Sigmoid colon (tissue), 7 donors: ENCODE measurements around the gene FICD. TPM values are rescaled to one million over a fixed set of nuclear protein-coding genes. Genes with fewer than 3 reads are reported as not detected.
A peak's percentile ranks its signal among the peaks of the same experiment; 100 is the strongest.

Experiments
- DNase-seq: peaks from one replicate; pipeline ENCODE4 v3.0.0-alpha.2; 2019
- H3K27ac ChIP-seq, 4 donors: fragments of 200-600 bp; sonication (generic); one replicate each; pipeline ENCODE4 v1.5.1; 2016 to 2019; ENCODE audit warnings: mild to moderate bottlenecking in 1 of 4
- H3K27me3 ChIP-seq, 3 donors: fragments of 200-600 bp; sonication (generic); one replicate each; pipeline ENCODE4 v1.5.1; 2019; ENCODE audit warnings: mild to moderate bottlenecking in 1 of 3
- H3K36me3 ChIP-seq, 4 donors: fragments of 200-600 bp; sonication (generic); one replicate each; pipeline ENCODE4 v1.5.1; 2016 to 2019
- H3K4me1 ChIP-seq, 4 donors: fragments of 200-600 bp; sonication (generic); one replicate each; pipeline ENCODE4 v1.5.1; 2017 to 2019
- H3K4me3 ChIP-seq, 4 donors: fragments of 200-600 bp; sonication (generic); one replicate each; pipeline ENCODE4 v1.5.1; 2017 to 2019; ENCODE audit warnings: mild to moderate bottlenecking in 2 of 4, moderate library complexity in 1 of 4
- H3K9me3 ChIP-seq, 4 donors: fragments of 200-600 bp in 3 of 4; sonication (generic) in 3 of 4; one replicate each; pipeline versions ENCODE4 v1.5.1 to v1.6.1; 2013 to 2019
- CTCF ChIP-seq, 4 experiments: fragments of 450-650 bp in 3 of 4; fragments of 200-600 bp in 1 of 4; IDR thresholded peaks; one replicate each; pipeline ENCODE4 v1.5.1; 2016 to 2019; ENCODE audit warnings: antibody characterized with exemption in 4 of 4, mild to moderate bottlenecking in 3 of 4, moderate library complexity in 2 of 4
- EP300 ChIP-seq, 4 donors: sonication (generic); formaldehyde crosslinking; IDR thresholded peaks; one replicate each; pipeline ENCODE4 v1.6.1; 2017; ENCODE audit warnings: antibody characterized with exemption in 4 of 4
- POLR2A ChIP-seq, 2 donors: fragments of 450-650 bp; IDR thresholded peaks; one replicate each; pipeline ENCODE4 v1.6.1; 2016; ENCODE audit warnings: antibody characterized with exemption in 2 of 2, mild to moderate bottlenecking in 2 of 2, moderate library complexity in 2 of 2
- POLR2AphosphoS5 ChIP-seq, 4 donors: sonication (generic); formaldehyde crosslinking; IDR thresholded peaks; one replicate each; pipeline ENCODE4 v1.6.1; 2017; ENCODE audit warnings: antibody characterized with exemption in 4 of 4
- WGBS, 2 donors: extraction: QIAGEN DNeasy Blood & Tissue Kit; methylation state at CpG; one replicate each; pipeline ENCODE4 v1.1.7; 2013; 5-methylcytosine and 5-hydroxymethylcytosine counted together
- intact Hi-C: fragments of 100-400 bp; cut with DNase I; formaldehyde crosslinking; loops from one replicate; pipeline ENCODE4 v1.15.1; 2023
- polyA plus RNA-seq, 3 donors: library from polyadenylated mRNA; stranded (reverse); fragments of 200-250 nt; gene quantifications; one replicate each; pipeline ENCODE4 v1.2.3, GENCODE V29; 2013
- total RNA-seq, 4 donors: library from RNA; depleted of rRNA; stranded (reverse); fragments of >200 nt; gene quantifications; one replicate each; pipeline ENCODE4 v1.1.0, GENCODE V29; 2016
- donor health status: healthy with polysubstance abuse.
- donor health status: Bipolar disorder and iron deficiency.
- donor health status: healthy.

The FICD gene
- total and polyA plus RNA-seq, 7 donors = 1.2 to 5.4 (median 3.2) TPM; not detected in 1

GRCh38 chr12:108565976-108566375, 50.9 kb downstream of the FICD start:
- H3K4me1 ChIP-seq = peaks cover 0 to 52% (median 40%) of the 10 kb centered on the region in 4 donors

GRCh38 chr12:108566452-108566851, 51.4 kb downstream of the FICD start:
- Histone ChIP-seq H3K36me3 (peaks cover 17 to 63% (median 52%) of the 10 kb centered on the region in 4 donors), H3K27ac (peak overlapping the region; percentile 48 to 98 (median 74)), H3K27me3 (no peaks in the 10 kb centered on the region), H3K4me3 (no peak overlapping the region), H3K9me3 (no peaks in the 10 kb centered on the region), H3K4me1 (peaks cover 0 to 57% (median 41%) of the 10 kb centered on the region in 4 donors)
- intact Hi-C loops = loop anchor here (2.0 to 5.0 kb wide), 2 partner anchors 386 to 526 kb away; partner anchors contain the start of gene ALKBH2
- no peak for DNase-seq
- no peak for TF ChIP-seq POLR2AphosphoS5 (IDR thresholded peaks at IDR 0.05)
- no peak for TF ChIP-seq CTCF (IDR thresholded peaks at IDR 0.05)
- TF ChIP-seq EP300 (IDR thresholded peaks at IDR 0.05) = no peak
- no peak for TF ChIP-seq POLR2A (IDR thresholded peaks at IDR 0.05)
- WGBS, 2 donors = 92 to 93% methylated on average over 4 of the region's 4 CpGs

More at GRCh38 chr12:108565976-108566375, 50.9 kb downstream of the FICD start:
- H3K9me3 ChIP-seq = no peaks in the 10 kb centered on the region
- H3K27me3 ChIP-seq = no peaks in the 10 kb centered on the region
- TF ChIP-seq CTCF (IDR thresholded peaks at IDR 0.05) = no peak
- TF ChIP-seq POLR2AphosphoS5 (IDR thresholded peaks at IDR 0.05) = peak in 2 of 4 donors; percentile 11 to 15
- peak; percentile 89 for DNase-seq
- no peak overlapping the region for H3K4me3 ChIP-seq
- 2 to 7% methylated on average over 2 of the region's 2 CpGs for WGBS, 2 donors
- peaks cover 17 to 63% (median 52%) of the 10 kb centered on the region in 4 donors for H3K36me3 ChIP-seq
- intact Hi-C loops = loop anchor here (2.0 to 5.0 kb wide), 2 partner anchors 386 to 527 kb away; partner anchors contain the start of gene ALKBH2
- H3K27ac ChIP-seq = peak overlapping the region; percentile 48 to 98 (median 74)

- 61 to 63% methylated on average over 7 of the region's 7 CpGs for WGBS, 2 donors
- Histone ChIP-seq H3K4me3 (no peak overlapping the region), H3K36me3 (peaks cover 17 to 63% (median 52%) of the 10 kb centered on the region in 4 donors), H3K4me1 (peaks cover 0 to 53% (median 38%) of the 10 kb centered on the region in 4 donors), H3K27me3 (no peaks in the 10 kb centered on the region), H3K9me3 (no peaks in the 10 kb centered on the region), H3K27ac (peak overlapping the region; percentile 37 to 98 (median 70))
- no peak for DNase-seq
- TF ChIP-seq EP300 (IDR thresholded peaks at IDR 0.05) (no peak), CTCF (IDR thresholded peaks at IDR 0.05) (no peak), POLR2AphosphoS5 (IDR thresholded peaks at IDR 0.05) (no peak), POLR2A (IDR thresholded peaks at IDR 0.05) (no peak)
- intact Hi-C loops = loop anchor here (2.0 to 5.0 kb wide), 2 partner anchors 385 to 525 kb away; partner anchors contain the start of gene ALKBH2
Observed at GRCh38 chr12:108567406-108568337, 52.6 kb downstream of the FICD start.

GRCh38 chr12:108568338-108569154, 53.5 kb downstream of the FICD start:
- WGBS, 2 donors = 49 to 83% methylated on average over 10 of the region's 10 CpGs
- Histone ChIP-seq H3K4me1 (peaks cover 0 to 53% (median 34%) of the 10 kb centered on the region in 4 donors), H3K4me3 (no peak overlapping the region), H3K9me3 (no peaks in the 10 kb centered on the region), H3K27me3 (no peaks in the 10 kb centered on the region), H3K27ac (peak overlapping the region; percentile 37 to 98 (median 70)), H3K36me3 (peaks cover 17 to 63% (median 52%) of the 10 kb centered on the region in 4 donors)
- no peak for DNase-seq
- no peak for TF ChIP-seq CTCF (IDR thresholded peaks at IDR 0.05)
- no peak for TF ChIP-seq POLR2AphosphoS5 (IDR thresholded peaks at IDR 0.05)
- TF ChIP-seq EP300 (IDR thresholded peaks at IDR 0.05) = no peak
- no peak for TF ChIP-seq POLR2A (IDR thresholded peaks at IDR 0.05)
- intact Hi-C loops = loop anchor here (5.0 kb wide), 1 partner anchor 384 kb away; no protein-coding TSS in a partner anchor
